KMS-11 (cell line): Measurements from ENCODE around the gene CGGBP1.

Experiments used
- H2AFZ ChIP-seq: fragments of 200-600 bp; sonication (generic); 2 replicates; pipeline ENCODE4 v1.6.1; 2016; ENCODE audit warnings: antibody characterized with exemption, mixed run types, low read depth
- H3K27ac ChIP-seq: fragments of 200-600 bp; sonication (generic); 2 replicates; pipeline ENCODE4 v1.6.1; 2016; ENCODE audit warnings: mild to moderate bottlenecking, mixed run types
- H3K27me3 ChIP-seq: fragments of 200-600 bp; sonication (generic); 2 replicates; pipeline ENCODE4 v1.6.1; 2017; ENCODE audit warnings: mild to moderate bottlenecking, low read depth, mixed run types, moderate library complexity; ENCODE audit not compliant: insufficient read depth
- H3K36me3 ChIP-seq: fragments of 200-600 bp; sonication (generic); 2 replicates; pipeline ENCODE4 v1.6.1; 2017; ENCODE audit warnings: mild to moderate bottlenecking, mixed run types; ENCODE audit not compliant: insufficient read depth
- H3K4me1 ChIP-seq: fragments of 200-600 bp; sonication (generic); 2 replicates; pipeline ENCODE4 v1.6.1; 2016; ENCODE audit warnings: mild to moderate bottlenecking, low read depth, mixed run types; ENCODE audit not compliant: poor library complexity, severe bottlenecking
- H3K4me2 ChIP-seq: fragments of 200-600 bp; sonication (generic); 2 replicates; pipeline ENCODE4 v1.7.0; 2016; ENCODE audit warnings: mild to moderate bottlenecking, mixed run types
- H3K4me3 ChIP-seq: fragments of 200-600 bp; sonication (generic); IDR thresholded peaks from 2 replicates; pipeline ENCODE4 v1.6.1; 2017; ENCODE audit warnings: low read depth, low read length, mixed read lengths; ENCODE audit not compliant: insufficient read depth
- H3K79me2 ChIP-seq: fragments of 200-600 bp; sonication (generic); 2 replicates; pipeline ENCODE4 v1.6.1; 2016; ENCODE audit warnings: low read depth, mixed run types; ENCODE audit not compliant: insufficient read depth
- H3K9ac ChIP-seq: fragments of 200-600 bp; sonication (generic); 2 replicates; pipeline ENCODE4 v1.6.1; 2016; ENCODE audit warnings: mild to moderate bottlenecking, mixed run types
- H4K20me1 ChIP-seq: fragments of 200-600 bp; sonication (generic); 2 replicates; pipeline ENCODE4 v1.6.1; 2016; ENCODE audit warnings: mild to moderate bottlenecking, mixed run types; ENCODE audit not compliant: insufficient read depth
- TF ChIP-seq, protein P1 (sequence below): fragments of 200-600 bp; sonication (generic); conservative IDR thresholded peaks from 2 replicates; pipeline ENCODE4 v1.6.1; 2017; ENCODE audit warnings: low read depth, mild to moderate bottlenecking, antibody characterized with exemption, low read length, moderate library complexity, mixed read lengths

The CGGBP1 gene

DNA sequence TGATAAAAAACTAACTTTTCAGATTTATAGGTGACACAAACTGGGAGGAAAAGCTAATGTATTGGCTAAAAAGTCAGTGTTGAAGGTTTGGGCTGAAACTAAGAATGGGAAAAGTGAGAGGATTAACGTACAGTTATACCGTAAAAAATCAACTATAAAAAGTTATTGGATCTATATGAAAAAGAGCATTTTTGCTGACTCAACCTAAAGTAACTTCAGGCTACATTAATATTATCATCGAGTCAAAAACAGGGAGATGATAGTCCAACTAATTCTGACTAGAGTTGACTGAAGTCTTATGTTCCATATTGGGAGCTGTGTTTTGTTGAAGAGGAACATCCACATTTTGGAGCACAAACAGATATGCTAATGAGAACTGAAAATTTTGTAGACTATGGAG, 20.1 kb upstream of the CGGBP1 start:
- no peaks in the 10 kb centered on the region for H3K36me3 ChIP-seq

DNA sequence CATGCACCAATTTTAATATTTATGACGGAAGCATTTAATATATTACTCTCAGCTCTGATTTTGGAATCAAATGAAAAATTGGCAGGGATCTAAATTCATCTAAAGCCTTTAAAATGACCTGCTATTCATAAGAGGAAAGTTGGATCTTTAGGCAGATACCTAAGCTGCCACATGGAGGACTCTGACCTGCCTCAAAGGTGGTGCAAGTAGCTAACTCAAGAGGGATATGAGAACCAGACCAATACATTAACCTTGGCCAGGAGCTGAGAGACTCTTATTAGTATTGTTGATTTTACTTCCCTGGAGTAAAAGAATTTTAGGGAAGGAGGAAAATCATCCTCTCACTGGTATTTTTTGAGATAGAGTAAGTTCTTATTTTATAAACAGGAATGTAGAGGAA, 17.9 kb upstream of the CGGBP1 start:
- Histone ChIP-seq H3K4me1 (no peaks in the 10 kb centered on the region), H3K27ac (no peak overlapping the region), H3K4me3 (no peak overlapping the region), H3K9ac (no peak overlapping the region), H2AFZ (no peak overlapping the region), H3K4me2 (no peak overlapping the region), H4K20me1 (no peaks in the 10 kb centered on the region), H3K36me3 (no peaks in the 10 kb centered on the region), H3K27me3 (no peaks in the 10 kb centered on the region), H3K79me2 (peaks cover 14% of the 10 kb centered on the region; the same call in 1 of the 2 replicates)
- TF ChIP-seq, protein P1, sequence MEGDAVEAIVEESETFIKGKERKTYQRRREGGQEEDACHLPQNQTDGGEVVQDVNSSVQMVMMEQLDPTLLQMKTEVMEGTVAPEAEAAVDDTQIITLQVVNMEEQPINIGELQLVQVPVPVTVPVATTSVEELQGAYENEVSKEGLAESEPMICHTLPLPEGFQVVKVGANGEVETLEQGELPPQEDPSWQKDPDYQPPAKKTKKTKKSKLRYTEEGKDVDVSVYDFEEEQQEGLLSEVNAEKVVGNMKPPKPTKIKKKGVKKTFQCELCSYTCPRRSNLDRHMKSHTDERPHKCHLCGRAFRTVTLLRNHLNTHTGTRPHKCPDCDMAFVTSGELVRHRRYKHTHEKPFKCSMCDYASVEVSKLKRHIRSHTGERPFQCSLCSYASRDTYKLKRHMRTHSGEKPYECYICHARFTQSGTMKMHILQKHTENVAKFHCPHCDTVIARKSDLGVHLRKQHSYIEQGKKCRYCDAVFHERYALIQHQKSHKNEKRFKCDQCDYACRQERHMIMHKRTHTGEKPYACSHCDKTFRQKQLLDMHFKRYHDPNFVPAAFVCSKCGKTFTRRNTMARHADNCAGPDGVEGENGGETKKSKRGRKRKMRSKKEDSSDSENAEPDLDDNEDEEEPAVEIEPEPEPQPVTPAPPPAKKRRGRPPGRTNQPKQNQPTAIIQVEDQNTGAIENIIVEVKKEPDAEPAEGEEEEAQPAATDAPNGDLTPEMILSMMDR: no peak

More for the DNA sequence above, 20.1 kb upstream of the CGGBP1 start:
- Histone ChIP-seq H3K27me3 (no peaks in the 10 kb centered on the region), H3K4me3 (no peak overlapping the region), H2AFZ (no peak overlapping the region), H4K20me1 (no peaks in the 10 kb centered on the region), H3K4me1 (no peaks in the 10 kb centered on the region), H3K79me2 (peaks cover 14% of the 10 kb centered on the region; the same call in 1 of the 2 replicates), H3K27ac (no peak overlapping the region), H3K4me2 (no peak overlapping the region), H3K9ac (no peak overlapping the region)
- TF ChIP-seq, protein P1: no peak

DNA sequence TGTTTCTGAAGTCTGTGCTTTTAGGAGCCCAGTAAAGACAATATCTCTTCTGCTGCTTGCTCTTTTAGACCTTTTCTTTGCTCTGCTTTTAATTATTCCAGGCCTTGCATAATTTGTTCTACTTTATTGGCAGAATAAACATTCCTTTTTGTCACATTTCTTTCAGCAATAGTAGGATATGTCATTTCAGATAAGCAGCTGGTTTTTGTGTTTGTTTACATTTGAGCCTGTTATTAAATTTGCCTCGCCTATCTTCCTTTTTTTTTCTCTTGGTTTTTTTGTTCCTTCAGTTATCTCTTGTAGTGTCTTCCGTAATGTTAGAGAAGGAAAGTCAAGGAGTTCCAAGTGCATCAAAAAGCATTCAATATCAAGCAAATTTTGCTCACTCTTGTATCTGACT, 16.7 kb upstream of the CGGBP1 start:
- H3K27ac ChIP-seq: no peak overlapping the region
- no peaks in the 10 kb centered on the region for H3K27me3 ChIP-seq
- H3K79me2 ChIP-seq: peaks cover 14% of the 10 kb centered on the region; the same call in 1 of the 2 replicates
- TF ChIP-seq, protein P1: no peak
- no peak overlapping the region for H3K4me2 ChIP-seq
- no peak overlapping the region for H2AFZ ChIP-seq
- no peaks in the 10 kb centered on the region for H3K4me1 ChIP-seq
- H3K36me3 ChIP-seq: no peaks in the 10 kb centered on the region
- no peak overlapping the region for H3K9ac ChIP-seq
- H4K20me1 ChIP-seq: no peaks in the 10 kb centered on the region
- no peak overlapping the region for H3K4me3 ChIP-seq

DNA sequence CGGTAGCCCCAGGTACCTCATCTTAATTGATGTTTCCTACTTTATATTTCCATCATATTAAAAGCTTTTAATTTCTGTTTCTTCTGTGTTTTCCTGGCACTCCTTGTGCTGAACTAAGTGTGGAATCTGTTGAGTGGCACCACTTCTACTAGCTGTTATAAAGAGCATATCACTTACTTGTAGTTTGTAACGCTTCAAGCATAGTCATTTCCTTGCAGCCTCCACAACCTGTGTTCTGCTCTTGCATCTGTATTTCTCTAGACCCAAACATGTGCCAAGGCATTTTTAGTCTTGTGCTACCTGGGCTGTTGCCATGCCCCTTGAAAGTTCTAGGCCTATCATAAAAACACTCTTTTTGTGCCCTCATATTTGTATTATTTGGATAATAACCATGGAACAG, 16.3 kb upstream of the CGGBP1 start:
- no peak overlapping the region for H3K9ac ChIP-seq
- no peak overlapping the region for H2AFZ ChIP-seq
- no peaks in the 10 kb centered on the region for H3K27me3 ChIP-seq
- peaks cover 14% of the 10 kb centered on the region; the same call in 1 of the 2 replicates for H3K79me2 ChIP-seq
- no peak overlapping the region for H3K27ac ChIP-seq
- no peak overlapping the region for H3K4me2 ChIP-seq
- no peaks in the 10 kb centered on the region for H4K20me1 ChIP-seq
- no peaks in the 10 kb centered on the region for H3K36me3 ChIP-seq
- TF ChIP-seq, protein P1: no peak
- H3K4me3 ChIP-seq: no peak overlapping the region
- no peaks in the 10 kb centered on the region for H3K4me1 ChIP-seq
